Measurements from ENCODE around the gene THADA. TPM values are rescaled to one million over a fixed set of nuclear protein-coding genes. Genes with fewer than 3 reads are reported as not detected.
A peak's percentile ranks its signal among the peaks of the same experiment; 100 is the strongest.
"Not testable (repeated sequence)": the region's sequence is repeated elsewhere in the genome, so short reads cannot be mapped to it uniquely, and the experiment has no call there.

THADA gene
- total and polyA plus RNA-seq, 5 donors from 2014 or later: 19.1 to 52.9 (median 20.2) TPM

GRCh38 chr2:43548381-43548780, 47.5 kb downstream of the THADA start:
- not testable (repeated sequence) for ATAC-seq (ENCODE audit: low read depth in 2 of 2); H3K9me3 ChIP-seq (ENCODE audit: control insufficient read depth in 2 of 2, low read length in 2 of 2); H3K9me3 Mint-ChIP-seq; H3K4me3 ChIP-seq (ENCODE audit: low read depth, low read length); H3K4me1 ChIP-seq (ENCODE audit: control insufficient read depth, insufficient read depth, low read length, poor library complexity, severe bottlenecking); H3K27ac ChIP-seq (ENCODE audit: insufficient read depth, low read length, poor library complexity, severe bottlenecking); H3K27me3 ChIP-seq (ENCODE audit: control insufficient read depth, insufficient read depth, low read length); H3K27ac Mint-ChIP-seq; H3K27me3 Mint-ChIP-seq; H3K4me3 Mint-ChIP-seq
- H3K36me3 ChIP-seq (ENCODE audit: control insufficient read depth, insufficient read depth, low read length): peaks cover 26% of the 10 kb centered on the region
- Mint-ChIP-seq H3K4me1 (peaks cover 2 to 19% (median 10%) of the 10 kb centered on the region in 4 donors), H3K36me3 (peaks cover 42% of the 10 kb centered on the region)
- peak in 1 of 3 donors; percentile 61 for DNase-seq

GRCh38 chr2:43542285-43542933, 53.4 kb downstream of the THADA start:
- H3K27me3 Mint-ChIP-seq: no peaks in the 10 kb centered on the region

GRCh38 chr2:43541165-43541564, 54.7 kb downstream of the THADA start:
- DNase-seq: peak in 1 of 3 donors; percentile 11
- peaks cover 20% of the 10 kb centered on the region for H3K36me3 Mint-ChIP-seq

More at GRCh38 chr2:43542285-43542933, 53.4 kb downstream of the THADA start:
- H3K9me3 Mint-ChIP-seq: peaks cover 0 to under 1% (median 0%) of the 10 kb centered on the region in 7 donors
- DNase-seq: peak in 2 of 3 donors; percentile 65 to 66
- H3K27ac ChIP-seq (ENCODE audit: insufficient read depth, low read length, poor library complexity, severe bottlenecking): no peak overlapping the region
- no peak overlapping the region for H3K27ac Mint-ChIP-seq
- no peak overlapping the region for H3K4me3 ChIP-seq (ENCODE audit: low read depth, low read length)
- no peak overlapping the region for H3K4me3 Mint-ChIP-seq
- peaks cover 14% of the 10 kb centered on the region for H3K36me3 Mint-ChIP-seq
- no peaks in the 10 kb centered on the region for H3K4me1 ChIP-seq (ENCODE audit: control insufficient read depth, insufficient read depth, low read length, poor library complexity, severe bottlenecking)
- ATAC-seq (ENCODE audit: low read depth in 2 of 2): peak; percentile 69 to 72
- H3K36me3 ChIP-seq (ENCODE audit: control insufficient read depth, insufficient read depth, low read length): peaks cover 9% of the 10 kb centered on the region
- H3K4me1 Mint-ChIP-seq: peaks cover 9 to 15% (median 11%) of the 10 kb centered on the region in 4 donors
- no peaks in the 10 kb centered on the region for H3K27me3 ChIP-seq (ENCODE audit: control insufficient read depth, insufficient read depth, low read length)
- H3K9me3 ChIP-seq (ENCODE audit: control insufficient read depth in 2 of 2, low read length in 2 of 2): no peaks in the 10 kb centered on the region

GRCh38 chr2:43540021-43540779, 55.6 kb downstream of the THADA start:
- no peak for DNase-seq
- peaks cover 12 to 21% (median 15%) of the 10 kb centered on the region in 4 donors for H3K4me1 Mint-ChIP-seq

More at GRCh38 chr2:43541165-43541564, 54.7 kb downstream of the THADA start:
- Mint-ChIP-seq H3K4me1 (peaks cover 10 to 20% (median 15%) of the 10 kb centered on the region in 4 donors), H3K27me3 (no peaks in the 10 kb centered on the region), H3K27ac (no peak overlapping the region), H3K9me3 (no peaks in the 10 kb centered on the region), H3K4me3 (no peak overlapping the region)
- ATAC-seq (ENCODE audit: low read depth in 2 of 2): no peak
- H3K27ac ChIP-seq (ENCODE audit: insufficient read depth, low read length, poor library complexity, severe bottlenecking): no peak overlapping the region
- no peaks in the 10 kb centered on the region for H3K9me3 ChIP-seq (ENCODE audit: control insufficient read depth in 2 of 2, low read length in 2 of 2)
- peaks cover 9% of the 10 kb centered on the region for H3K36me3 ChIP-seq (ENCODE audit: control insufficient read depth, insufficient read depth, low read length)
- H3K4me3 ChIP-seq (ENCODE audit: low read depth, low read length): no peak overlapping the region
- no peaks in the 10 kb centered on the region for H3K4me1 ChIP-seq (ENCODE audit: control insufficient read depth, insufficient read depth, low read length, poor library complexity, severe bottlenecking)
- H3K27me3 ChIP-seq (ENCODE audit: control insufficient read depth, insufficient read depth, low read length): no peaks in the 10 kb centered on the region

GRCh38 chr2:43539436-43539835, 56.4 kb downstream of the THADA start:
- no peak overlapping the region for H3K4me3 Mint-ChIP-seq
- DNase-seq (no peak), ATAC-seq (ENCODE audit: low read depth in 2 of 2) (no peak)
- Histone ChIP-seq H3K4me1 (ENCODE audit: control insufficient read depth, insufficient read depth, low read length, poor library complexity, severe bottlenecking) (no peaks in the 10 kb centered on the region), H3K27ac (ENCODE audit: insufficient read depth, low read length, poor library complexity, severe bottlenecking) (no peak overlapping the region), H3K27me3 (ENCODE audit: control insufficient read depth, insufficient read depth, low read length) (no peaks in the 10 kb centered on the region), H3K36me3 (ENCODE audit: control insufficient read depth, insufficient read depth, low read length) (peaks cover 9% of the 10 kb centered on the region), H3K4me3 (ENCODE audit: low read depth, low read length) (no peak overlapping the region), H3K9me3 (ENCODE audit: control insufficient read depth in 2 of 2, low read length in 2 of 2) (no peaks in the 10 kb centered on the region)
- peaks cover 12 to 21% (median 16%) of the 10 kb centered on the region in 4 donors for H3K4me1 Mint-ChIP-seq
- peaks cover 0 to 1% (median 0%) of the 10 kb centered on the region in 7 donors for H3K9me3 Mint-ChIP-seq
- no peaks in the 10 kb centered on the region for H3K27me3 Mint-ChIP-seq
- H3K36me3 Mint-ChIP-seq: peaks cover 32% of the 10 kb centered on the region
- H3K27ac Mint-ChIP-seq: no peak overlapping the region

More at GRCh38 chr2:43540021-43540779, 55.6 kb downstream of the THADA start:
- H3K4me1 ChIP-seq (ENCODE audit: control insufficient read depth, insufficient read depth, low read length, poor library complexity, severe bottlenecking): no peaks in the 10 kb centered on the region
- Mint-ChIP-seq H3K27ac (peak overlapping the region in 1 of 3 donors; percentile 20), H3K36me3 (peaks cover 25% of the 10 kb centered on the region), H3K4me3 (no peak overlapping the region), H3K9me3 (no peaks in the 10 kb centered on the region), H3K27me3 (no peaks in the 10 kb centered on the region)
- no peak for ATAC-seq (ENCODE audit: low read depth in 2 of 2)
- no peaks in the 10 kb centered on the region for H3K27me3 ChIP-seq (ENCODE audit: control insufficient read depth, insufficient read depth, low read length)
- no peak overlapping the region for H3K27ac ChIP-seq (ENCODE audit: insufficient read depth, low read length, poor library complexity, severe bottlenecking)
- H3K36me3 ChIP-seq (ENCODE audit: control insufficient read depth, insufficient read depth, low read length): peaks cover 9% of the 10 kb centered on the region
- H3K4me3 ChIP-seq (ENCODE audit: low read depth, low read length): no peak overlapping the region
- no peaks in the 10 kb centered on the region for H3K9me3 ChIP-seq (ENCODE audit: control insufficient read depth in 2 of 2, low read length in 2 of 2)

GRCh38 chr2:43538034-43538670, 57.7 kb downstream of the THADA start:
- DNase-seq: no peak
- Histone ChIP-seq H3K27me3 (ENCODE audit: control insufficient read depth, insufficient read depth, low read length) (no peaks in the 10 kb centered on the region), H3K36me3 (ENCODE audit: control insufficient read depth, insufficient read depth, low read length) (peaks cover 9% of the 10 kb centered on the region), H3K4me3 (ENCODE audit: low read depth, low read length) (no peak overlapping the region), H3K4me1 (ENCODE audit: control insufficient read depth, insufficient read depth, low read length, poor library complexity, severe bottlenecking) (no peaks in the 10 kb centered on the region), H3K9me3 (ENCODE audit: control insufficient read depth in 2 of 2, low read length in 2 of 2) (no peaks in the 10 kb centered on the region), H3K27ac (ENCODE audit: insufficient read depth, low read length, poor library complexity, severe bottlenecking) (no peak overlapping the region)
- peaks cover 38% of the 10 kb centered on the region for H3K36me3 Mint-ChIP-seq
- no peak overlapping the region for H3K4me3 Mint-ChIP-seq
- peaks cover 12 to 25% (median 19%) of the 10 kb centered on the region in 4 donors for H3K4me1 Mint-ChIP-seq
- peak overlapping the region in 2 of 3 donors; percentile 45 to 59 for H3K27ac Mint-ChIP-seq
- peaks cover 0 to 1% (median 0%) of the 10 kb centered on the region in 7 donors for H3K9me3 Mint-ChIP-seq
- H3K27me3 Mint-ChIP-seq: no peaks in the 10 kb centered on the region
- no peak for ATAC-seq (ENCODE audit: low read depth in 2 of 2)

GRCh38 chr2:43537137-43537536, 58.7 kb downstream of the THADA start:
- Mint-ChIP-seq H3K9me3 (peaks cover 0 to 1% (median 0%) of the 10 kb centered on the region in 7 donors), H3K27ac (peak overlapping the region in 1 of 3 donors; percentile 64), H3K4me3 (no peak overlapping the region), H3K27me3 (no peaks in the 10 kb centered on the region), H3K36me3 (peaks cover 46% of the 10 kb centered on the region), H3K4me1 (peaks cover 12 to 30% (median 22%) of the 10 kb centered on the region in 4 donors)
- Histone ChIP-seq H3K4me1 (ENCODE audit: control insufficient read depth, insufficient read depth, low read length, poor library complexity, severe bottlenecking) (no peaks in the 10 kb centered on the region), H3K4me3 (ENCODE audit: low read depth, low read length) (no peak overlapping the region), H3K27me3 (ENCODE audit: control insufficient read depth, insufficient read depth, low read length) (no peaks in the 10 kb centered on the region), H3K9me3 (ENCODE audit: control insufficient read depth in 2 of 2, low read length in 2 of 2) (no peaks in the 10 kb centered on the region), H3K27ac (ENCODE audit: insufficient read depth, low read length, poor library complexity, severe bottlenecking) (no peak overlapping the region), H3K36me3 (ENCODE audit: control insufficient read depth, insufficient read depth, low read length) (peaks cover 9% of the 10 kb centered on the region)
- DNase-seq (peak in 1 of 3 donors; percentile 14), ATAC-seq (ENCODE audit: low read depth in 2 of 2) (no peak)
